ENCODE data around the gene RAB25.
"Not testable (repeated sequence)": the region's sequence is repeated elsewhere in the genome, so short reads cannot be mapped to it uniquely, and the experiment has no call there.

RAB25 gene

GRCh38 chr1:156104065-156104810 lies 43.3 kb downstream of the RAB25 start:
- no peak for DNase-seq

GRCh38 chr1:156104861-156105832 lies 44.2 kb downstream of the RAB25 start:
- DNase-seq, result no peak

GRCh38 chr1:156106624-156107488 lies 45.9 kb downstream of the RAB25 start:
- DNase-seq, result no peak

- DNase-seq, result no peak
Measured at GRCh38 chr1:156108057-156108456, 47.1 kb downstream of the RAB25 start.

DNA sequence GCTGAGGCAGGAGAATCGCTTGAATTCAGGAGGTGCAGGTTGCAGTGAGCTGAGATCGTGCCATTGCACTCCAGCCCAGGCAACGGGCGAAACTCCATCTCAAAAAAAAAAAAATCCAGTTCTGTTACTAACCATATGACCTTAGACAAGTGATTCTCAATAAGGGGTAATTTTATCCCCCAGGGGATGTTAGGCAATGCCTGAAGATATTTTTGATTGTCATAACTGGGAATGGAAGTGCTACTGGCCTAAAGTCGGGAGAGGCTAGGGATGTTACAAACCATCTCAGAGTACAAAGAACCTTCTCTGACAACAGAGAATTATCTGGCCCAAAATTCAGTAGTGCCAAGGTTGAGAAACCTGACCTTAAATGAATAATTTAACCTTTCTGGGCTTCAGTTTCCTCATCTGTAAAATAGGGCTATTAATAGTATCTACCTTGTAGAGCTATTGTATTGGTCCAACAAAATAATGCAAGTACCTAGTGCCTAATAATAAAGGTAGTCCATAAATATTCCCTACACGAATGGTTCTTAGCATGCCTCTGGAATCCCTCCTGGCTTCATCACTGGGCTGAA lies 47.8 kb downstream of the RAB25 start:
- DNase-seq, result no peak

DNA sequence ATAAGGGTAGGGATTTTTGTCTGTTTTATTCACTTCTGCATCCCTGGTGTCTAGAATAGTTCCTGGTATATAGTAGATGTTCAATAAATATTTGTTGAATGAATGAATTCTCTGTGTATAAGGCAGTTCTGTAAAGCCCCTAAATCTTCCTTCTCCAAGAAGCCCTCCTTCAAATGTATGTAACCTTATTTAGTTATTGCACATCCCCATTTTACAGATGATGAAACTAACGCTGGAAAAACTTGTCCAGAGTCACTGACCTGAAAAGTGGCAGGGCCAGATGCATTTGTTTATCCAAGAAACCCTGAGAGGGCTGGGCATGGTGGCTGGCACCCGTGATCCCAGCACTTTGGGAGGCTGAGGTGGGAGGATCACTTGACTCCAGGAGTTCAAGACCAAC lies 49.3 kb downstream of the RAB25 start:
- no peak for DNase-seq

GRCh38 chr1:156111355-156111962 lies 50.5 kb downstream of the RAB25 start:
- DNase-seq, result no peak

DNA sequence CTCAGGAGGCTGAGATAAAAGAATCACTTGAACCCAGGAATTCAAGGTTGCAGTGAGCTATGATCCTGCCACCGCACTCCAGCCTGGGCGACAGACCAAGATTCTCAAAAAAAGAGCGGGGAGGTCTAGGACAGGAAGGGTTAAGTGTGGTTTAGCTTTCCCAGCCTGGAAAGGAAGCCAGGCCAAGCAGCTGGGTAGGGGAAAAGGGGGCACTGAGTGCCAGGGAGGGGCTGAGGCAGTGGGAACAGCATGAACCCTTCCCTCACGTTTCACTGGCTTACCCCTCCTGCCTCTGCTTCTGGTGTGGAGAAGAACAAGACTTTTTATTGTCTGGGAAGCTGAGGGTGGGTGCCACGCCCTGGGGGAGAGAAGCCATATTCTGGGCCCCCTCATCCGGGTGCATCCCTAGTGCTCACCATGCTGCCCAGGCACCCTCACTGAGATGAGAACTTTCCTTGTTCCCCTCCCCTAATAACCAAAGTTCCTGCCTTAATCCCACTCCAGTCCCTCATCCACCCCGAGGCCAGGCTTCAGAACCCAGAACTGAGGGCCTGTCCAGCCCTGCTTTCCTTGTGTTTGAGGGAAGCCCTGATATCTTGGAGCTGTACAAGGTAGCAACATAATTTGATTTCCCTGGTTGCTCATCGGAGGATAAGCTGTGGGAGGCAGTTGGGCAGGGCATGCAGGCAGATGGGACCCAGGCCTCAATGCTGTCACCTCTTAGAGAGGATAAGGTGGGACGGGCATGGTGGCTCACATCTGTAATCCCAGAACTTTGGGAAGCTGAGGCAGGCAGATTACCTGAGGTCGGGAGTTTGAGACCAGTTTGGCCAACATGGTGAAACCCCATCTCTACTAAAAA lies 51.5 kb downstream of the RAB25 start:
- DNase-seq, result no peak

GRCh38 chr1:156113282-156113950 lies 52.5 kb downstream of the RAB25 start:
- DNase-seq, result no peak

GRCh38 chr1:156114101-156114918 lies 53.4 kb downstream of the RAB25 start, which contains the start of gene LMNA:
LMNA (plus strand) TSS chr1:156114711; CDS start chr1:156114919, 208 bp downstream.
- peak in 1 of 2 experiments; percentile 25 for DNase-seq

DNA sequence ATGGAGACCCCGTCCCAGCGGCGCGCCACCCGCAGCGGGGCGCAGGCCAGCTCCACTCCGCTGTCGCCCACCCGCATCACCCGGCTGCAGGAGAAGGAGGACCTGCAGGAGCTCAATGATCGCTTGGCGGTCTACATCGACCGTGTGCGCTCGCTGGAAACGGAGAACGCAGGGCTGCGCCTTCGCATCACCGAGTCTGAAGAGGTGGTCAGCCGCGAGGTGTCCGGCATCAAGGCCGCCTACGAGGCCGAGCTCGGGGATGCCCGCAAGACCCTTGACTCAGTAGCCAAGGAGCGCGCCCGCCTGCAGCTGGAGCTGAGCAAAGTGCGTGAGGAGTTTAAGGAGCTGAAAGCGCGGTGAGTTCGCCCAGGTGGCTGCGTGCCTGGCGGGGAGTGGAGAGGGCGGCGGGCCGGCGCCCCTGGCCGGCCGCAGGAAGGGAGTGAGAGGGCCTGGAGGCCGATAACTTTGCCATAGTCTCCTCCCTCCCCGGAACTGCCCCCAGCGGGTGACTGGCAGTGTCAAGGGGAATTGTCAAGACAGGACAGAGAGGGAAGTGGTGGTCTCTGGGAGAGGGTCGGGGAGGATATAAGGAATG lies 54.1 kb downstream of the RAB25 start:
- DNase-seq, result no peak

- DNase-seq, result no peak
Measured at GRCh38 chr1:156115514-156116374, 54.8 kb downstream of the RAB25 start.

GRCh38 chr1:156116731-156117130 lies 55.8 kb downstream of the RAB25 start:
- not testable (repeated sequence) for DNase-seq

DNA sequence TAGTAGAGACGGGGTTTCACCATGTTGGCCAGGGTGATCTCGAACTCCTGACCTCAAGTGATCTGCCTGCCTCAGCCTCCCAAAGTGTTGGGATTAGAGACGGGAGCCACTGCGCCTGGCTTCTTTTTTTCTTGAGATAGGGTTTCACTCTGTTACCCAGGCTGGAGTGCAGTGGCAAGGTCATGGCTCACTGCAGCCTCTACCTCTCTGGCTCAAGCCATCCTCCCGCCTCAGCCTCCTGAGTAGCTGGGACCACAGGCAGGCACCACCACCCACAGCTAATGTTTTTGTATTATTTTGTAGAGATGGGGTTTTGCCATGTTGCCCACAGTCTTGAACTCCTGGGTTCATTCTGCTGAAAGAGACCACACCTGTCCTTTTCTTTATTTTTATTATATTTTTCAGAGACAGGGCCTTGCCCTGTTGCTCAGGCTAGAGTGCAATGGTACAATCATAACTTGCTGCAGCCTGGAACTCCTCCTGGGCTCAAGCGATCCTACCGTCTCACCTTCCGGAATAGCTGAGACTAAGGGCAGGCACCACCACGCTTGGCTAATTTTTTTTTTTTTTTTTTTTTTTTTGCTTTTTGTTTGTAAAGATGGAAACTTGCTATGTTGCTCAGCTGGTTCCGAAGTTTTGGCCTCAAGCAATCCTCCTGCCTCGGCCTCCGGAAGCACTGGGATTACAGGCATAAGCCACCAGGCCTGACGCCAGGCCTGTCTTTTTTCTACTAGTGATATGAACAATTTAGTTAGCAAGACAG lies 56.6 kb downstream of the RAB25 start:
- no peak for DNase-seq

DNA sequence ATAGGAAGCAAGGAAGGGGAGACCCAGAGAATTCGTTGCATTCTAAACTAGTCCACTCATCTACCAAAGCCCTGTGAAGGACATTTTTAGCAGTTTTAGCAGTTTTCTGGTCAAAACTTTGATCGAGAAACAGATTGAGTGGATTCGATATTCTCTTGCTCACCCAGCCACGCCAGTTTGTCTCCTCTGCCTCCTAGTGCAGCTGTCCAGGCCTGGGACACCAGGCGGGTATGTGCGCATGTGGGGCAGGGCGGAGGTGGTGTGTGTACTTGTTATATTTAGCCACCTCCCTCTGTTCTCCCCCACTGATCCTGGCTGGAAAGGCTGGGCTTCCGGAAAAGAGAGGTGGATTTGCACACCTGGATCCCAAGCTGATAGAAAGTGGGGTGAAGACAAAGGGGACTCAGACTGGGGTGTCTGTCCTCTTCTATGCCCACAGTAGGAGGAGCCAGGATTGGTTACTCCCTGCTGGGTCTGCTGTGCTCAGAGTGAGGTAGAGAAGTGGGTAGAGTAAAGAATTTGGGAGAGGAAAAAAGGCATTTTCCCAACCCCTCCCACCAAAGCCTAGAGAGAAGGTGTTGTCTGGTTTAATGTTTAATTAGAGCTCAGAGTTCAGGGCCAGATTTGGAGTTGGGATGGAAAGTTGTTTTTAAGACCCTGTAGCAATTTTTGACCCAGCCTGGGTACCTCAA lies 57.4 kb downstream of the RAB25 start:
- no peak for DNase-seq

GRCh38 chr1:156119503-156120209 lies 58.7 kb downstream of the RAB25 start:
- DNase-seq, result peak; percentile 32 to 51
